Upper lobe of left lung (tissue), 6 donors: ENCODE measurements around the gene ZNF593. TPM values are rescaled to one million over a fixed set of nuclear protein-coding genes. Genes with fewer than 3 reads are reported as not detected.

Experiments
- ATAC-seq, 2 donors: fragments of 200-7000 bp; cut with Tn5 transposase; one replicate each; pipeline ENCODE4 v1.9.1; 2022; ENCODE audit warnings: mild to moderate bottlenecking in 2 of 2, moderate library complexity in 2 of 2; ENCODE audit not compliant: low FRiP score in 2 of 2
- DNase-seq, 2 donors: peaks; one replicate each; pipeline ENCODE4 v3.0.0-alpha.2; 2019 to 2020
- H3K27ac ChIP-seq, 4 donors: fragments of 200-600 bp; sonication (generic); one replicate each; pipeline ENCODE4 v1.5.1; 2016 to 2019
- H3K27me3 ChIP-seq, 4 donors: fragments of 200-600 bp; sonication (generic); one replicate each; pipeline ENCODE4 v1.5.1; 2017 to 2019
- H3K36me3 ChIP-seq, 4 donors: fragments of 200-600 bp; sonication (generic); one replicate each; pipeline ENCODE4 v1.5.1; 2016 to 2019
- H3K4me1 ChIP-seq, 4 donors: fragments of 200-600 bp; sonication (generic); one replicate each; pipeline ENCODE4 v1.5.1; 2018 to 2019
- H3K4me3 ChIP-seq, 4 donors: fragments of 200-600 bp; sonication (generic); one replicate each; pipeline ENCODE4 v1.5.1; 2017 to 2019; ENCODE audit warnings: mild to moderate bottlenecking in 2 of 4, moderate library complexity in 1 of 4
- H3K9me3 ChIP-seq, 4 donors: fragments of 200-600 bp; sonication (generic); one replicate each; pipeline ENCODE4 v1.5.1; 2018 to 2019
- CTCF ChIP-seq, 6 experiments: fragments of 450-650 bp in 4 of 6; fragments of 200-600 bp in 2 of 6; sonication (generic) in 2 of 6; IDR thresholded peaks; one replicate each; pipeline ENCODE4 v1.5.1; 2016 to 2019; ENCODE audit warnings: antibody characterized with exemption in 6 of 6
- EP300 ChIP-seq, 4 donors: sonication (generic); formaldehyde crosslinking; IDR thresholded peaks; one replicate each; pipeline ENCODE4 v1.5.1; 2017; ENCODE audit warnings: antibody characterized with exemption in 4 of 4, control low read depth in 2 of 4
- POLR2A ChIP-seq, 4 donors: fragments of 450-650 bp; IDR thresholded peaks; one replicate each; pipeline ENCODE4 v1.5.1; 2016 to 2017; ENCODE audit warnings: antibody characterized with exemption in 4 of 4, mild to moderate bottlenecking in 2 of 4
- POLR2AphosphoS5 ChIP-seq, 2 donors: sonication (generic); formaldehyde crosslinking; IDR thresholded peaks; one replicate each; pipeline ENCODE4 v1.5.1; 2017; ENCODE audit warnings: antibody characterized with exemption in 2 of 2
- WGBS, 2 donors: methylation state at CpG; one replicate each; pipeline ENCODE4 v1.1.5; 2017 to 2018; 5-methylcytosine and 5-hydroxymethylcytosine counted together
- total RNA-seq, 6 donors: library from RNA; depleted of rRNA in 4 of 6; stranded (reverse); fragments of >200 nt in 4 of 6; gene quantifications; one replicate each; pipeline versions ENCODE4 v1.1.0 to v1.2.1, GENCODE V29; 2016 to 2021
- donor health status: DM: no; HTN: no; CAD: no; lungs with moderate emphysema.
- donor health status: DM: no; HTN: yes; CAD: no; lungs with severe emphysema.

Gene ZNF593
- 10 to 100 TPM in 5 of 6 donors, 1 to 10 TPM in 1; 9.8 to 46.5 (median 29.2) TPM for total RNA-seq

DNA sequence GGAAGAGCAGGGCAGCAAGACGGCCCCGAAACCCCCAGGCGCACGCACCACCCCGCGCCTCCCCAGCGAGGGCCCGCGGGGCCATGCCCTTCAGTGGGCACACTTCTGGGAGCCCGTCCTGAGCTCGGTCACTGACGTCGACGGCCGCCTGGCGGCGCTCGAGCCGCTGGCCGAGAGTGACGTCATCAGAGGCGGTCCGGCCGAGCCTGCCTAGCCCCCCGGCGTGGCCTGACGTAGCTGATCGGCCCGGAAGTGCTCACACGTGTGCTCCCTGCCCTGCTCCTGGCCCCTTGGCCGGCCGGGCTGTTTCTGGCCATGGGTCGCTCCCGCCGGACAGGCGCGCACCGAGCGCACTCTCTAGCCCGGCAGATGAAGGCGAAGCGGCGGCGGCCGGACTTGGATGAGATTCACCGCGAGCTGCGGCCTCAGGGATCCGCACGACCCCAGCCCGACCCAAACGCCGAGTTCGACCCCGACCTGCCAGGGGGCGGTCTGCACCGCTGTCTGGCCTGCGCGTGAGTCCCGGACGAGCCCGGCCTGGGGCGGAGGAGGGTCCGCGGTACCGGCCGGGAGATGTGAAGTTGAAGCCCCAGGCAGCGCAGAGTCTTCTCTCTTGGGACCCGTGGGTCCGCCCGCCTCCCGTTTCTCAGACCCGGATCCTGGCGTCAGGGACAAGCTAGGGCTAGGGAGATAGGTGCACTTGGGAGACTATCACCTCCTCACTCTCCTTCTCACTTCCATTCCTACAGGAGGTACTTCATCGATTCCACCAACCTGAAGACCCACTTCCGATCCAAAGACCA lies at the start of gene ZNF593:
ZNF593 (plus strand) TSS at position 240 of the 803 bp plus-strand sequence; CDS start at position 316, 76 bp downstream.
- peaks cover 0 to 7% (median 0%) of the 10 kb centered on the region in 4 donors for H3K36me3 ChIP-seq
- peaks cover 9 to 20% (median 14%) of the 10 kb centered on the region in 4 donors for H3K4me1 ChIP-seq
- no peaks in the 10 kb centered on the region for H3K9me3 ChIP-seq
- peak; percentile 96 to 99 for DNase-seq
- H3K4me3 ChIP-seq: peak within 1 kb of the TSS; percentile 73 to 96 (median 76)
- 2 to 5% methylated on average over 8 to 24 of the region's 76 CpGs for WGBS, 2 donors
- peak; percentile 93 to 98 for ATAC-seq
- peak within 1 kb of the TSS; percentile 64 to 89 (median 74) for H3K27ac ChIP-seq
- H3K27me3 ChIP-seq: no peaks in the 10 kb centered on the region
- TF ChIP-seq POLR2A (IDR thresholded peaks at IDR 0.05) (peak in 2 of 4 donors; percentile 67 to 69), CTCF (IDR thresholded peaks at IDR 0.05) (peak; percentile 88 to 99 (median 99)), POLR2AphosphoS5 (IDR thresholded peaks at IDR 0.05) (peak; percentile 71 to 82), EP300 (IDR thresholded peaks at IDR 0.05) (peak in 1 of 4 donors; percentile 25)

- Histone ChIP-seq H3K9me3 (no peaks in the 10 kb centered on the region), H3K36me3 (peaks cover 0 to 23% (median 5%) of the 10 kb centered on the region in 4 donors), H3K4me1 (peaks cover 25 to 52% (median 40%) of the 10 kb centered on the region in 4 donors), H3K4me3 (no peak overlapping the region), H3K27ac (peak overlapping the region; percentile 0 to 71 (median 39)), H3K27me3 (no peaks in the 10 kb centered on the region)
- 42 to 51% methylated on average over 8 of the region's 8 CpGs for WGBS, 2 donors
- DNase-seq: no peak
- no peak for ATAC-seq
- TF ChIP-seq POLR2A (IDR thresholded peaks at IDR 0.05) (no peak), EP300 (IDR thresholded peaks at IDR 0.05) (no peak), CTCF (IDR thresholded peaks at IDR 0.05) (no peak), POLR2AphosphoS5 (IDR thresholded peaks at IDR 0.05) (no peak)
Measured at GRCh38 chr1:26121854-26122773, 47.6 kb upstream of the ZNF593 start.

GRCh38 chr1:26122988-26123973 lies 46.4 kb upstream of the ZNF593 start:
- no peak for TF ChIP-seq EP300 (IDR thresholded peaks at IDR 0.05)
- no peak for TF ChIP-seq CTCF (IDR thresholded peaks at IDR 0.05)
- no peak for TF ChIP-seq POLR2A (IDR thresholded peaks at IDR 0.05)
- TF ChIP-seq POLR2AphosphoS5 (IDR thresholded peaks at IDR 0.05): no peak
- DNase-seq (no peak), ATAC-seq (no peak)
- H3K4me1 ChIP-seq: peaks cover 36 to 64% (median 49%) of the 10 kb centered on the region in 4 donors
- H3K9me3 ChIP-seq: no peaks in the 10 kb centered on the region
- peak overlapping the region in 3 of 4 donors; percentile 5 to 67 (median 39) for H3K27ac ChIP-seq
- no peaks in the 10 kb centered on the region for H3K27me3 ChIP-seq
- 82 to 84% methylated on average over 7 of the region's 7 CpGs for WGBS, 2 donors
- no peak overlapping the region for H3K4me3 ChIP-seq
- peaks cover 0 to 15% (median 0%) of the 10 kb centered on the region in 4 donors for H3K36me3 ChIP-seq
